H9 (cell line): ENCODE measurements around the gene OR4K13. TPM values are rescaled to one million over a fixed set of nuclear protein-coding genes. Genes with fewer than 3 reads are reported as not detected.

ENCODE experiments used
- DNase-seq: peaks from one replicate; pipeline ENCODE4 v3.0.0-alpha.2; 2017
- H2AFZ ChIP-seq: one replicate; pipeline ENCODE4 v1.6.1; 2013; ENCODE audit warnings: mild to moderate bottlenecking, low read length, control low read depth, moderate library complexity
- H2AK5ac ChIP-seq: 2 replicates; pipeline ENCODE4 v1.6.1; 2013; ENCODE audit warnings: low read length, control low read depth, mixed read lengths; ENCODE audit not compliant: insufficient read length
- H2BK120ac ChIP-seq: one replicate; pipeline ENCODE4 v1.6.1; 2013; ENCODE audit warnings: low read depth, mild to moderate bottlenecking, low read length, control low read depth, inconsistent platforms; ENCODE audit not compliant: poor library complexity, severe bottlenecking
- H2BK12ac ChIP-seq: 2 replicates; pipeline ENCODE4 v1.6.1; 2013; ENCODE audit warnings: low read length, control low read depth, mixed read lengths, low read depth; ENCODE audit not compliant: insufficient read length
- H2BK15ac ChIP-seq: 2 replicates; pipeline ENCODE4 v1.6.1; 2013; ENCODE audit warnings: low read depth, low read length, control low read depth
- H2BK20ac ChIP-seq: one replicate; pipeline ENCODE4 v1.6.1; 2013; ENCODE audit warnings: low read depth, mild to moderate bottlenecking, low read length, control low read depth, inconsistent platforms; ENCODE audit not compliant: poor library complexity, severe bottlenecking
- H2BK5ac ChIP-seq: 2 replicates; pipeline ENCODE4 v1.6.1; 2013; ENCODE audit warnings: low read length, control low read depth, mixed read lengths; ENCODE audit not compliant: insufficient read length
- H3K14ac ChIP-seq: 2 replicates; pipeline ENCODE4 v1.6.1; 2013; ENCODE audit warnings: low read length, control low read depth; ENCODE audit not compliant: insufficient read depth
- H3K18ac ChIP-seq: 2 replicates; pipeline ENCODE4 v1.6.1; 2013; ENCODE audit warnings: low read depth, mild to moderate bottlenecking, mixed read lengths, low read length, control low read depth; ENCODE audit not compliant: insufficient read length
- H3K23ac ChIP-seq: 2 replicates; pipeline ENCODE4 v1.6.1; 2013; ENCODE audit warnings: low read length, control low read depth, mixed read lengths, low read depth; ENCODE audit not compliant: insufficient read length
- H3K23me2 ChIP-seq: 2 replicates; pipeline ENCODE4 v1.6.1; 2013; ENCODE audit warnings: low read depth, mild to moderate bottlenecking, mixed read lengths, low read length, control low read depth; ENCODE audit not compliant: insufficient read length, poor library complexity, severe bottlenecking
- H3K27ac ChIP-seq: 2 replicates; pipeline ENCODE4 v1.5.1; 2013; ENCODE audit warnings: low read length, control low read depth, mixed read lengths, low read depth; ENCODE audit not compliant: insufficient read length
- H3K27me3 ChIP-seq: 2 replicates; pipeline ENCODE4 v1.6.1; 2013; ENCODE audit warnings: low read length, control low read depth, inconsistent platforms; ENCODE audit not compliant: insufficient read depth
- H3K4ac ChIP-seq: 2 replicates; pipeline ENCODE4 v1.6.1; 2013; ENCODE audit warnings: low read depth, mild to moderate bottlenecking, control low read depth, inconsistent platforms, low read length, moderate library complexity
- H3K4me1 ChIP-seq: 2 replicates; pipeline ENCODE4 v1.6.1; 2013; ENCODE audit warnings: low read length, control low read depth, inconsistent platforms; ENCODE audit not compliant: insufficient read depth
- H3K4me2 ChIP-seq: 2 replicates; pipeline ENCODE4 v1.6.1; 2013; ENCODE audit warnings: low read length, control low read depth, mixed read lengths; ENCODE audit not compliant: insufficient read length, insufficient read depth
- H3K56ac ChIP-seq: 2 replicates; pipeline ENCODE4 v1.6.1; 2013; ENCODE audit warnings: low read depth, mild to moderate bottlenecking, mixed read lengths, low read length, control low read depth; ENCODE audit not compliant: insufficient read length
- H3K79me1 ChIP-seq: 2 replicates; pipeline ENCODE4 v1.6.1; 2013; ENCODE audit warnings: low read depth, mild to moderate bottlenecking, moderate library complexity, low read length, control low read depth, inconsistent platforms; ENCODE audit not compliant: insufficient read depth, poor library complexity, severe bottlenecking
- H3K79me2 ChIP-seq: 2 replicates; pipeline ENCODE4 v1.6.1; 2013; ENCODE audit warnings: low read length, control low read depth, inconsistent platforms; ENCODE audit not compliant: insufficient read depth
- H3K9ac ChIP-seq: 2 replicates; pipeline ENCODE4 v1.6.1; 2013; ENCODE audit warnings: low read length, control low read depth, mixed read lengths; ENCODE audit not compliant: insufficient read length; ENCODE audit errors: extremely low read depth
- H3K9me3 ChIP-seq: one replicate; pipeline ENCODE4 v1.6.1; 2013; ENCODE audit warnings: low read depth, low read length, inconsistent platforms; ENCODE audit not compliant: control insufficient read depth
- H3T11ph ChIP-seq: one replicate; pipeline ENCODE4 v1.6.1; 2013; ENCODE audit warnings: mild to moderate bottlenecking, low read length, control low read depth, inconsistent platforms
- H4K20me1 ChIP-seq: one replicate; pipeline ENCODE4 v1.6.1; 2013; ENCODE audit not compliant: control insufficient read depth, insufficient read length, insufficient read depth
- H4K5ac ChIP-seq: 2 replicates; pipeline ENCODE4 v1.6.1; 2013; ENCODE audit warnings: low read depth, mild to moderate bottlenecking, mixed read lengths, low read length, control low read depth; ENCODE audit not compliant: insufficient read length
- H4K8ac ChIP-seq: replicated peaks from 2 replicates; pipeline ENCODE4 v1.6.1; 2013; ENCODE audit warnings: low read length, control low read depth, mixed read lengths, low read depth; ENCODE audit not compliant: insufficient read length
- H4K91ac ChIP-seq: 2 replicates; pipeline ENCODE4 v1.6.1; 2013; ENCODE audit warnings: low read depth, mild to moderate bottlenecking, moderate library complexity, mixed read lengths, low read length, control low read depth; ENCODE audit not compliant: insufficient read length
- H3K27ac Mint-ChIP-seq, 3 experiments: 2 replicates in 2 of 3; 3 replicates in 1 of 3; pipeline ENCODE4 v1.8.0; 2020 to 2021; ENCODE audit warnings: mixed read lengths in 3 of 3, mild to moderate bottlenecking in 1 of 3, moderate library complexity in 1 of 3
- H3K27me3 Mint-ChIP-seq: 2 replicates; pipeline ENCODE4 v1.8.0; 2021; ENCODE audit warnings: low read depth, mild to moderate bottlenecking, moderate library complexity, mixed read lengths
- H3K36me3 Mint-ChIP-seq, 3 experiments: 2 replicates in 2 of 3; 3 replicates in 1 of 3; pipeline ENCODE4 v1.8.0; 2020 to 2021; ENCODE audit warnings: low read depth in 3 of 3, mixed read lengths in 3 of 3; ENCODE audit not compliant: insufficient read depth in 1 of 3
- H3K4me1 Mint-ChIP-seq, 2 experiments: 2 replicates each; pipeline ENCODE4 v1.8.0; 2020; ENCODE audit warnings: mixed read lengths in 2 of 2
- H3K4me3 Mint-ChIP-seq, 2 experiments: 2 replicates in 1 of 2; 3 replicates in 1 of 2; pipeline ENCODE4 v1.8.0; 2020 to 2021; ENCODE audit warnings: mild to moderate bottlenecking in 2 of 2, mixed read lengths in 2 of 2, moderate library complexity in 1 of 2
- H3K9me3 Mint-ChIP-seq, 2 experiments: 2 replicates in 1 of 2; 3 replicates in 1 of 2; pipeline ENCODE4 v1.8.0; 2020; ENCODE audit warnings: mild to moderate bottlenecking in 2 of 2, mixed read lengths in 2 of 2, moderate library complexity in 1 of 2
- WGBS: extraction: QIAGEN DNeasy Blood & Tissue Kit; methylation state at CpG from one replicate; pipeline ENCODE4 v1.1.7; 2013; ENCODE audit warnings: missing lambda C conversion rate, low lambda C conversion rate, mixed read lengths; ENCODE audit not compliant: insufficient read length; ENCODE audit errors: extremely low coverage; 5-methylcytosine and 5-hydroxymethylcytosine counted together
- total RNA-seq: library from RNA; stranded (reverse); gene quantifications from 2 replicates; pipeline ENCODE4 v1.2.1, GENCODE V29; 2021
- TF ChIP-seq, protein P1 (sequence below): fragments of 200-600 bp; sonication (generic); conservative IDR thresholded peaks from 3 replicates; pipeline ENCODE4 v1.8.0; 2021; ENCODE audit warnings: antibody characterized with exemption, mild to moderate bottlenecking

The OR4K13 gene
- total RNA-seq, 1 experiment from 2014 or later, result not detected

- Histone ChIP-seq H4K8ac (no peak within 1 kb of the TSS), H4K91ac (no peak within 1 kb of the TSS), H3T11ph (no peak within 1 kb of the TSS), H2AK5ac (no peak within 1 kb of the TSS), H2BK12ac (no peak within 1 kb of the TSS), H3K23me2 (no peaks in the 10 kb centered on the region), H3K27me3 (no peaks in the 10 kb centered on the region), H2AFZ (no peak within 1 kb of the TSS), H3K9ac (no peak within 1 kb of the TSS), H2BK15ac (no peak within 1 kb of the TSS), H3K79me2 (no peaks in the 10 kb centered on the region), H3K4ac (no peak within 1 kb of the TSS), H3K9me3 (peaks cover 58% of the 10 kb centered on the region), H3K23ac (no peak within 1 kb of the TSS), H3K14ac (no peak within 1 kb of the TSS), H3K56ac (no peak within 1 kb of the TSS), H2BK20ac (no peak within 1 kb of the TSS), H4K5ac (no peak within 1 kb of the TSS), H2BK120ac (no peak within 1 kb of the TSS), H3K27ac (no peak within 1 kb of the TSS), H3K4me1 (no peaks in the 10 kb centered on the region), H3K4me2 (no peak within 1 kb of the TSS), H2BK5ac (no peak within 1 kb of the TSS), H3K18ac (no peak within 1 kb of the TSS), H3K79me1 (no peaks in the 10 kb centered on the region), H4K20me1 (no peaks in the 10 kb centered on the region)
- no peaks in the 10 kb centered on the region for H3K27me3 Mint-ChIP-seq
- H3K9me3 Mint-ChIP-seq, result peaks cover 81 to 88% of the 10 kb centered on the region in 2 experiments
- TF ChIP-seq, protein P1, sequence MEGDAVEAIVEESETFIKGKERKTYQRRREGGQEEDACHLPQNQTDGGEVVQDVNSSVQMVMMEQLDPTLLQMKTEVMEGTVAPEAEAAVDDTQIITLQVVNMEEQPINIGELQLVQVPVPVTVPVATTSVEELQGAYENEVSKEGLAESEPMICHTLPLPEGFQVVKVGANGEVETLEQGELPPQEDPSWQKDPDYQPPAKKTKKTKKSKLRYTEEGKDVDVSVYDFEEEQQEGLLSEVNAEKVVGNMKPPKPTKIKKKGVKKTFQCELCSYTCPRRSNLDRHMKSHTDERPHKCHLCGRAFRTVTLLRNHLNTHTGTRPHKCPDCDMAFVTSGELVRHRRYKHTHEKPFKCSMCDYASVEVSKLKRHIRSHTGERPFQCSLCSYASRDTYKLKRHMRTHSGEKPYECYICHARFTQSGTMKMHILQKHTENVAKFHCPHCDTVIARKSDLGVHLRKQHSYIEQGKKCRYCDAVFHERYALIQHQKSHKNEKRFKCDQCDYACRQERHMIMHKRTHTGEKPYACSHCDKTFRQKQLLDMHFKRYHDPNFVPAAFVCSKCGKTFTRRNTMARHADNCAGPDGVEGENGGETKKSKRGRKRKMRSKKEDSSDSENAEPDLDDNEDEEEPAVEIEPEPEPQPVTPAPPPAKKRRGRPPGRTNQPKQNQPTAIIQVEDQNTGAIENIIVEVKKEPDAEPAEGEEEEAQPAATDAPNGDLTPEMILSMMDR, result no peak
- H3K27ac Mint-ChIP-seq, result no peak within 1 kb of the TSS
- peaks cover 0 to 15% (median 3%) of the 10 kb centered on the region in 3 experiments; a peak in 5 of 7 replicates for H3K36me3 Mint-ChIP-seq
- H3K4me1 Mint-ChIP-seq, result no peaks in the 10 kb centered on the region
- H3K4me3 Mint-ChIP-seq, result no peak within 1 kb of the TSS
- DNase-seq, result no peak
- WGBS, result no CpG with 5 or more reads among the region's 2 CpGs
Measured at GRCh38 chr14:20019257-20019865, 16.5 kb downstream of the OR4K13 start, which contains the start of gene OR4K14. OR4K14 (minus strand) TSS chr14:20019307; CDS start chr14:20015193, 4,114 bp downstream.
